ENCODE data around the gene CD58.
"Not testable (repeated sequence)": the region's sequence is repeated elsewhere in the genome, so short reads cannot be mapped to it uniquely, and the experiment has no call there.

Gene CD58

GRCh38 chr1:116591951-116592605, 21.3 kb upstream of the CD58 start:
- not testable (repeated sequence) for DNase-seq (ENCODE audit: low spot score)

- not testable (repeated sequence) for DNase-seq (ENCODE audit: low spot score)
Observed at GRCh38 chr1:116591006-116591950, 20.5 kb upstream of the CD58 start.

GRCh38 chr1:116590359-116591005, 19.7 kb upstream of the CD58 start:
- not testable (repeated sequence) for DNase-seq (ENCODE audit: low spot score)

GRCh38 chr1:116589101-116589735, 18.4 kb upstream of the CD58 start:
- not testable (repeated sequence) for DNase-seq (ENCODE audit: low spot score)

GRCh38 chr1:116587501-116588227, 16.8 kb upstream of the CD58 start:
- peak; percentile 0 for DNase-seq (ENCODE audit: low spot score)

- peak; percentile 1 for DNase-seq (ENCODE audit: low spot score)
Observed at GRCh38 chr1:116586741-116587143, 15.9 kb upstream of the CD58 start.

- DNase-seq (ENCODE audit: low spot score), result no peak
Observed at GRCh38 chr1:116585886-116586285, 15.1 kb upstream of the CD58 start.

GRCh38 chr1:116581323-116581885, 10.6 kb upstream of the CD58 start:
- DNase-seq (ENCODE audit: low spot score), result no peak

GRCh38 chr1:116580446-116581322, 9.9 kb upstream of the CD58 start:
- no peak for DNase-seq (ENCODE audit: low spot score)

- DNase-seq (ENCODE audit: low spot score), result no peak
Observed at GRCh38 chr1:116579259-116579875, 8.5 kb upstream of the CD58 start.

- no peak for DNase-seq (ENCODE audit: low spot score)
Observed at GRCh38 chr1:116578581-116578980, 7.8 kb upstream of the CD58 start.

- no peak for DNase-seq (ENCODE audit: low spot score)
Observed at GRCh38 chr1:116577759-116578314, 7.0 kb upstream of the CD58 start.

- peak; percentile 80 for DNase-seq (ENCODE audit: low spot score)
Observed at GRCh38 chr1:116574581-116575291, 3.9 kb upstream of the CD58 start.

GRCh38 chr1:116573431-116574095, 2.7 kb upstream of the CD58 start:
- DNase-seq (ENCODE audit: low spot score), result no peak

GRCh38 chr1:116572771-116573430, 2.1 kb upstream of the CD58 start:
- DNase-seq (ENCODE audit: low spot score), result no peak

GRCh38 chr1:116572099-116572498, 1.3 kb upstream of the CD58 start:
- DNase-seq (ENCODE audit: low spot score), result no peak

GRCh38 chr1:116571215-116571919, 541 bp upstream of the CD58 start:
- DNase-seq (ENCODE audit: low spot score), result no peak
